HEK293 (cell line): ENCODE measurements around the gene RPS15.

Experiments used
- CTCF ChIA-PET: fragments of 350-600 bp; formaldehyde crosslinking; extraction: SDS; loops from one replicate; lab custom pipeline; 2021; ENCODE audit warnings: antibody characterized with exemption; lab: Yijun Ruan, JAX
- POLR2A ChIA-PET: fragments of 300-600 bp; formaldehyde crosslinking; extraction: SDS; loops from one replicate; lab custom pipeline; 2020; ENCODE audit warnings: antibody characterized with exemption, inconsistent platforms; lab: Yijun Ruan, JAX
- H3K27ac ChIP-seq: fragments of 200-500 bp; sonication (Bioruptor generic); 2 replicates; pipeline ENCODE4 v1.5.1; 2014; ENCODE audit warnings: low read depth, low read length, control low read depth, inconsistent platforms; ENCODE audit errors: extremely low read depth
- H3K36me3 ChIP-seq, 2 experiments: fragments of 200-500 bp in 1 of 2; sonication (Bioruptor generic) in 1 of 2; 1 replicate in 1 of 2; 2 replicates in 1 of 2; pipeline ENCODE4 v1.5.1; 2014 to 2017; ENCODE audit warnings: inconsistent platforms in 2 of 2, low read length in 2 of 2; ENCODE audit not compliant: control insufficient read depth in 2 of 2, insufficient read depth in 1 of 2
- H3K4me1 ChIP-seq: fragments of 200-500 bp; sonication (Bioruptor generic); 2 replicates; pipeline ENCODE4 v1.5.1; 2014; ENCODE audit warnings: mild to moderate bottlenecking, low read length, inconsistent platforms; ENCODE audit not compliant: control insufficient read depth, insufficient read depth
- H3K4me3 ChIP-seq: 2 replicates; pipeline ENCODE4 v1.5.1; 2011; ENCODE audit warnings: low read depth, mild to moderate bottlenecking, control low read depth, low read length, moderate library complexity
- H3K9me3 ChIP-seq: fragments of 200-500 bp; sonication (Bioruptor generic); 2 replicates; pipeline ENCODE4 v1.5.1; 2014; ENCODE audit warnings: low read depth, low read length, inconsistent platforms; ENCODE audit not compliant: control insufficient read depth, insufficient read depth
- GLI4 ChIP-seq: fragments of 450-650 bp; formaldehyde crosslinking; IDR thresholded peaks from 2 replicates; pipeline ENCODE4 v1.5.1; 2016; ENCODE audit warnings: missing biosample characterization, missing genetic modification characterization
- HOXC10 ChIP-seq: sonication (generic); formaldehyde crosslinking; IDR thresholded peaks from 2 replicates; pipeline ENCODE4 v1.8.1; 2023; ENCODE audit warnings: mild to moderate bottlenecking, missing genetic modification reagents
- KLF7 ChIP-seq: fragments of 450-650 bp; formaldehyde crosslinking; IDR thresholded peaks from 2 replicates; pipeline ENCODE4 v1.5.1; 2016; ENCODE audit warnings: missing biosample characterization, missing genetic modification characterization, borderline replicate concordance
- PRDM4 ChIP-seq: fragments of 450-650 bp; formaldehyde crosslinking; IDR thresholded peaks from 2 replicates; pipeline ENCODE4 v1.5.1; 2017; ENCODE audit warnings: missing biosample characterization, missing genetic modification characterization
- SCRT1 ChIP-seq: fragments of 450-650 bp; formaldehyde crosslinking; IDR thresholded peaks from 2 replicates; pipeline ENCODE4 v1.5.1; 2016; ENCODE audit warnings: missing biosample characterization, missing genetic modification characterization, borderline replicate concordance
- YY1 ChIP-seq: fragments of 450-650 bp; formaldehyde crosslinking; IDR thresholded peaks from 2 replicates; pipeline ENCODE4 v1.5.1; 2018; ENCODE audit warnings: missing biosample characterization, missing genetic modification characterization
- ZBTB10 ChIP-seq: fragments of 450-650 bp; formaldehyde crosslinking; IDR thresholded peaks from 2 replicates; pipeline ENCODE4 v1.5.1; 2016; ENCODE audit warnings: missing biosample characterization, missing genetic modification characterization
- ZFP41 ChIP-seq: fragments of 450-650 bp; formaldehyde crosslinking; IDR thresholded peaks from 2 replicates; pipeline ENCODE4 v1.5.1; 2016; ENCODE audit warnings: missing biosample characterization, missing genetic modification characterization, borderline replicate concordance
- ZNF133 ChIP-seq: fragments of 450-650 bp; formaldehyde crosslinking; IDR thresholded peaks from 2 replicates; pipeline ENCODE4 v1.5.1; 2016; ENCODE audit warnings: missing biosample characterization, missing genetic modification characterization
- ZNF157 ChIP-seq: fragments of 450-650 bp; formaldehyde crosslinking; IDR thresholded peaks from 2 replicates; pipeline ENCODE4 v1.5.1; 2016; ENCODE audit warnings: missing biosample characterization, missing genetic modification characterization
- ZNF169 ChIP-seq: fragments of 450-650 bp; formaldehyde crosslinking; IDR thresholded peaks from 2 replicates; pipeline ENCODE4 v1.5.1; 2016; ENCODE audit warnings: missing biosample characterization, missing genetic modification characterization
- ZNF274 ChIP-seq, 2 experiments: fragments of 200-500 bp in 1 of 2; fragments of 450-650 bp in 1 of 2; sonication (Bioruptor generic) in 1 of 2; formaldehyde crosslinking in 1 of 2; IDR thresholded peaks; 2 replicates each; pipeline versions ENCODE4 v1.5.1 to v1.6.1; 2014 to 2016; ENCODE audit warnings: borderline replicate concordance in 1 of 2, inconsistent platforms in 1 of 2, low read length in 1 of 2, missing biosample characterization in 1 of 2, missing genetic modification characterization in 1 of 2
- ZNF280D ChIP-seq: fragments of 450-650 bp; formaldehyde crosslinking; IDR thresholded peaks from 2 replicates; pipeline ENCODE4 v1.5.1; 2016; ENCODE audit warnings: missing biosample characterization, missing genetic modification characterization
- ZNF292 ChIP-seq: fragments of 450-650 bp; formaldehyde crosslinking; IDR thresholded peaks from 2 replicates; pipeline ENCODE4 v1.5.1; 2016; ENCODE audit warnings: low read depth, missing biosample characterization, missing genetic modification characterization, borderline replicate concordance
- ZNF362 ChIP-seq: fragments of 450-650 bp; formaldehyde crosslinking; IDR thresholded peaks from 2 replicates; pipeline ENCODE4 v1.5.1; 2016; ENCODE audit warnings: missing biosample characterization, missing genetic modification characterization
- ZNF555 ChIP-seq: fragments of 450-650 bp; formaldehyde crosslinking; conservative IDR thresholded peaks from 2 replicates; pipeline ENCODE4 v1.5.1; 2017; ENCODE audit warnings: missing biosample characterization, mild to moderate bottlenecking, missing genetic modification characterization, inconsistent platforms
- ZNF561 ChIP-seq: fragments of 450-650 bp; IDR thresholded peaks from 2 replicates; pipeline ENCODE4 v1.5.1; 2018; ENCODE audit warnings: missing biosample characterization, missing genetic modification characterization, borderline replicate concordance
- ZNF624 ChIP-seq: fragments of 450-650 bp; formaldehyde crosslinking; IDR thresholded peaks from 2 replicates; pipeline ENCODE4 v1.5.1; 2017; ENCODE audit warnings: missing biosample characterization, missing genetic modification characterization
- ZNF654 ChIP-seq: fragments of 450-650 bp; formaldehyde crosslinking; IDR thresholded peaks from 2 replicates; pipeline ENCODE4 v1.5.1; 2016; ENCODE audit warnings: low read depth, missing biosample characterization, missing genetic modification characterization
- ZNF670 ChIP-seq: fragments of 450-650 bp; formaldehyde crosslinking; IDR thresholded peaks from 2 replicates; pipeline ENCODE4 v1.5.1; 2016; ENCODE audit warnings: missing biosample characterization, missing genetic modification characterization, low read depth
- ZNF707 ChIP-seq: fragments of 450-650 bp; formaldehyde crosslinking; IDR thresholded peaks from 2 replicates; pipeline ENCODE4 v1.5.1; 2016; ENCODE audit warnings: missing biosample characterization, missing genetic modification characterization
- ZNF747 ChIP-seq: fragments of 450-650 bp; formaldehyde crosslinking; IDR thresholded peaks from 2 replicates; pipeline ENCODE4 v1.5.1; 2016; ENCODE audit warnings: missing biosample characterization, missing genetic modification characterization
- ZNF768 ChIP-seq: fragments of 450-650 bp; formaldehyde crosslinking; IDR thresholded peaks from 2 replicates; pipeline ENCODE4 v1.5.1; 2018; ENCODE audit warnings: missing biosample characterization, mild to moderate bottlenecking, missing genetic modification characterization
- ZSCAN5A ChIP-seq: fragments of 450-650 bp; formaldehyde crosslinking; IDR thresholded peaks from 2 replicates; pipeline ENCODE4 v1.5.1; 2016; ENCODE audit warnings: missing biosample characterization, missing genetic modification characterization

Gene RPS15

GRCh38 chr19:1417681-1418495 is 20.3 kb upstream of the RPS15 start (continued):
- TF ChIP-seq ZSCAN5A (tag by site-specific recombination) = no peak
- TF ChIP-seq ZFP41 = no peak
- TF ChIP-seq SCRT1 = no peak
- no peak for TF ChIP-seq KLF7
- no peak for TF ChIP-seq GLI4 (tag by site-specific recombination)
- TF ChIP-seq ZNF561 (tag by site-specific recombination) = no peak
- TF ChIP-seq ZNF133 = no peak
- TF ChIP-seq ZNF624 (tag by site-specific recombination) = no peak
- no peak for TF ChIP-seq ZNF169 (tag by site-specific recombination)
- TF ChIP-seq HOXC10 (CRISPR knock-in tag) = no peak
- no peak for TF ChIP-seq ZNF768 (tag by site-specific recombination)
- TF ChIP-seq PRDM4 (tag by site-specific recombination) = no peak
- TF ChIP-seq ZNF157 (tag by site-specific recombination) = no peak
- TF ChIP-seq ZNF707 = no peak
- TF ChIP-seq ZNF654 (tag by site-specific recombination) = no peak
- TF ChIP-seq, all 188 proteins: peak for 0

GRCh38 chr19:1418496-1418775 is 19.8 kb upstream of the RPS15 start:
- CTCF ChIA-PET = no interaction called here
- no peaks in the 10 kb centered on the region for H3K9me3 ChIP-seq
- H3K36me3 ChIP-seq = peaks cover 13 to 80% of the 10 kb centered on the region in 2 experiments
- no peak overlapping the region for H3K4me3 ChIP-seq
- POLR2A ChIA-PET = interaction anchor here (1.1 to 1.2 kb wide), 2 partner anchors 9 to 150 kb away, joined by 3 read pairs; partner anchors contain the start of gene CIRBP
- H3K4me1 ChIP-seq = peaks cover 22% of the 10 kb centered on the region
- TF ChIP-seq ZBTB10 (no peak), ZNF747 (tag by site-specific recombination) (no peak), ZNF555 (tag by site-specific recombination) (no peak), ZNF292 (tag by site-specific recombination) (no peak), ZNF280D (tag by site-specific recombination) (no peak), YY1 (tag by site-specific recombination) (no peak), ZNF274 (IDR thresholded peaks at IDR 0.05; ENCODE audit: low read length) (no peak), ZNF274 (tag by site-specific recombination; IDR thresholded peaks at IDR 0.05; ENCODE audit: borderline replicate concordance) (no peak), ZNF362 (no peak), ZNF670 (no peak)
- H3K27ac ChIP-seq = peak overlapping the region; percentile 41; the same call in 1 of the 2 replicates
